AG09309 (cell line): ENCODE measurements around the gene CCNI.

Source experiments
- DNase-seq: peaks from one replicate; pipeline ENCODE4 v3.0.0-alpha.2; 2010; ENCODE audit warnings: low read depth
- H3K4me3 ChIP-seq: 2 replicates; pipeline ENCODE4 v1.5.1; 2011; ENCODE audit warnings: mild to moderate bottlenecking, low read depth, low read length, moderate library complexity; ENCODE audit not compliant: control insufficient read depth
- TF ChIP-seq, protein P1 (sequence below): IDR thresholded peaks from 2 replicates; pipeline ENCODE4 v1.5.1; 2011; ENCODE audit warnings: mild to moderate bottlenecking, low read depth, low read length, inconsistent platforms; ENCODE audit not compliant: insufficient read depth, control insufficient read depth; ENCODE audit errors: missing control alignments

Gene CCNI

DNA sequence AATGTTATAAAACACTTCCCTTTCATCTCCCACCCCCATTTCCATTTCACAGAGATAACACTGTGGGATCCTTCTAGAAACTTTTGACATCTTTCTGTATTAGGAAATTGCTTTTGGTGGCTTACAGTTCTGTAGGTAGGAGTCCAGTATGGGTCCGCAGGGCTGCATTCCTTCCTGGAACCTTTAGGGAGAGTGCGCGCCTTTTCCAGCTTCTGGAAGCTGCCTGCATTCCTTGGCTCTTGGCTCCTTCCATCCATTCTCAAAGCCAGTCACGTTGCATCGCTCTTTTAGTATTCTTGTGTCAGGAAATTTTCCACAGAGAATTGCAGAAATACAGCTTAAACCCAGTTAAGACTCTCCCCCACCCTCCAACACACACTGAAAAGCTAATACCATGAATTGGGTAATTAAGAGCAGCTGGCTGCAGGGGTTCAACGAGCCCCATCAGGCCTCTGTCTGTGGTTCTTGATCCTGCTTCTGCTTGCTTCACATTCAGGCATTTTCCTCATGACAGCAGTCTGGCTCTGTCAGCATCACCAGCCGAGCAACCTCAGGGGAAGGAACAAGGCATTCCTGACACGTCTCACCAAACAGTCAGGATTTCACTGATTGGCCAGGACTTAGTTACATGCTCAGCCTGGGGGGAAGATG lies 77.4 kb downstream of the CCNI start:
- no peak for DNase-seq
- TF ChIP-seq, protein P1, sequence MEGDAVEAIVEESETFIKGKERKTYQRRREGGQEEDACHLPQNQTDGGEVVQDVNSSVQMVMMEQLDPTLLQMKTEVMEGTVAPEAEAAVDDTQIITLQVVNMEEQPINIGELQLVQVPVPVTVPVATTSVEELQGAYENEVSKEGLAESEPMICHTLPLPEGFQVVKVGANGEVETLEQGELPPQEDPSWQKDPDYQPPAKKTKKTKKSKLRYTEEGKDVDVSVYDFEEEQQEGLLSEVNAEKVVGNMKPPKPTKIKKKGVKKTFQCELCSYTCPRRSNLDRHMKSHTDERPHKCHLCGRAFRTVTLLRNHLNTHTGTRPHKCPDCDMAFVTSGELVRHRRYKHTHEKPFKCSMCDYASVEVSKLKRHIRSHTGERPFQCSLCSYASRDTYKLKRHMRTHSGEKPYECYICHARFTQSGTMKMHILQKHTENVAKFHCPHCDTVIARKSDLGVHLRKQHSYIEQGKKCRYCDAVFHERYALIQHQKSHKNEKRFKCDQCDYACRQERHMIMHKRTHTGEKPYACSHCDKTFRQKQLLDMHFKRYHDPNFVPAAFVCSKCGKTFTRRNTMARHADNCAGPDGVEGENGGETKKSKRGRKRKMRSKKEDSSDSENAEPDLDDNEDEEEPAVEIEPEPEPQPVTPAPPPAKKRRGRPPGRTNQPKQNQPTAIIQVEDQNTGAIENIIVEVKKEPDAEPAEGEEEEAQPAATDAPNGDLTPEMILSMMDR: no peak
- no peak overlapping the region for H3K4me3 ChIP-seq

DNA sequence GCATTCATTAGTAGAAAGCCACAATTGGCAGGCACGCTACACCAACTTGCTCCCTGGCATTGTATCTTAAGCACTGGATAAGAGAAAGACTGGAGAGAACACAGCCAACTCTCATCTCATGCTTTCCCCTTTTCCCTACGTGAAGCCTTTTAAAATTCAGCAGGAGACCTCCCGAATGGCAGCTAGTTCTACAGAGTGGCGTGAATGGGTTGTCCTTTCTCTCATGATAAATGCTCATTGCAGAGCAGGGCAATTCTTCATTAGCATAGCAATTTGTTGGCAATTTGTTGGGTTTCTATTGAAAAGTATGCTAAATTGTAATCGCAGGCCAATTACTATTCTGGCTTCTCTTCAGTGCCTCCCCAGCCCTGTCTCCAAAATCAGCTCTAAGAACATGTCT lies 78.3 kb downstream of the CCNI start:
- no peak for DNase-seq
- no peak overlapping the region for H3K4me3 ChIP-seq
- TF ChIP-seq, protein P1: no peak
